NCI-H774 (cell line): ENCODE results near the gene ATXN7.

Experiments used
- DNase-seq: peaks from one replicate; lab custom pipeline; 2025; lab: John Stamatoyannopoulos, UW

The ATXN7 gene

GRCh38 chr3:64021922-64022321 is 158.3 kb downstream of the ATXN7 start:
- no peak for DNase-seq

GRCh38 chr3:64022451-64023186 is 159.0 kb downstream of the ATXN7 start:
- DNase-seq = no peak

- DNase-seq = peak; percentile 51
These were observed 159.7 kb downstream of the ATXN7 start, which contains the start of gene PSMD6 for GRCh38 chr3:64023187-64023860. Gene PSMD6, minus strand, starts transcription at chr3:64023494. Its CDS starts 75 bp downstream, at chr3:64023419.

- DNase-seq = no peak
These were observed 160.2 kb downstream of the ATXN7 start for GRCh38 chr3:64023861-64024223.

- DNase-seq = no peak
These were observed 162.7 kb downstream of the ATXN7 start for GRCh38 chr3:64026346-64026745.

- DNase-seq = no peak
These were observed 164.0 kb downstream of the ATXN7 start for GRCh38 chr3:64027658-64028057.

GRCh38 chr3:64028754-64029153 is 165.1 kb downstream of the ATXN7 start:
- no peak for DNase-seq

- DNase-seq = no peak
These were observed 165.6 kb downstream of the ATXN7 start for GRCh38 chr3:64029287-64029686.

GRCh38 chr3:64030741-64031140 is 167.1 kb downstream of the ATXN7 start:
- peak; percentile 41 for DNase-seq

- no peak for DNase-seq
These were observed 168.2 kb downstream of the ATXN7 start for GRCh38 chr3:64031540-64032508.

GRCh38 chr3:64033069-64033468 is 169.4 kb downstream of the ATXN7 start:
- DNase-seq = no peak

GRCh38 chr3:64037084-64037483 is 173.4 kb downstream of the ATXN7 start:
- DNase-seq = no peak

GRCh38 chr3:64038253-64038767 is 174.6 kb downstream of the ATXN7 start:
- DNase-seq = no peak

- DNase-seq = no peak
These were observed 175.7 kb downstream of the ATXN7 start for GRCh38 chr3:64039332-64039731.

GRCh38 chr3:64039981-64040733 is 176.5 kb downstream of the ATXN7 start:
- DNase-seq = no peak

GRCh38 chr3:64042952-64043351 is 179.3 kb downstream of the ATXN7 start:
- DNase-seq = no peak

- DNase-seq = no peak
These were observed 182.9 kb downstream of the ATXN7 start for GRCh38 chr3:64046592-64046991.

GRCh38 chr3:64046996-64047594 is 183.4 kb downstream of the ATXN7 start:
- DNase-seq = no peak

GRCh38 chr3:64047787-64048186 is 184.1 kb downstream of the ATXN7 start:
- no peak for DNase-seq

- DNase-seq = no peak
These were observed 185.0 kb downstream of the ATXN7 start for GRCh38 chr3:64048631-64049061.

GRCh38 chr3:64049136-64049535 is 185.5 kb downstream of the ATXN7 start:
- DNase-seq = no peak
